GM20000 (cell line): ENCODE measurements around the gene OLFM3.

Experiments
- DNase-seq: peaks from one replicate; pipeline ENCODE4 v3.0.0; 2012; ENCODE audit warnings: low spot score
- TF ChIP-seq, protein P1 (sequence below): IDR thresholded peaks from 2 replicates; pipeline ENCODE4 v1.5.1; 2012; ENCODE audit warnings: mild to moderate bottlenecking, control low read depth; ENCODE audit errors: extremely low read depth, missing control alignments

OLFM3 gene

DNA sequence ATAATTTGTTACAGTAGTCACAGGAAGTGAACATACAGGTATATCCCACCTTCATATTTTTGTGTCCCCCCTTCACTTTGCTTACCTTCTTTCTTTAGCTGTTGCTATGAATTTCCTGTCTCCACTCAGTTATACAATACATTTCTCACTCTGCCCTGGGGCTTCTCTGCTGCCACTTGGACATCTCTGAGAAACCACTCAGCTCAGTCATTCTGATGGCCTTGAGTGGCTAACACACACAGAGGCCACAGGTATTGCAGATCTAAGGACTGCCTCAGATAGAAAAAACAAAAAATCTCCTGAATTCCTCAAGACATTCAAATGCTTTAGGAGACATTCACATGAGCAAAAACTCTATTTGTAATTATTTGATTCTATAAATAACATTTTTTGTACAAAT is 87.7 kb downstream of the OLFM3 start:
- TF ChIP-seq, protein P1, sequence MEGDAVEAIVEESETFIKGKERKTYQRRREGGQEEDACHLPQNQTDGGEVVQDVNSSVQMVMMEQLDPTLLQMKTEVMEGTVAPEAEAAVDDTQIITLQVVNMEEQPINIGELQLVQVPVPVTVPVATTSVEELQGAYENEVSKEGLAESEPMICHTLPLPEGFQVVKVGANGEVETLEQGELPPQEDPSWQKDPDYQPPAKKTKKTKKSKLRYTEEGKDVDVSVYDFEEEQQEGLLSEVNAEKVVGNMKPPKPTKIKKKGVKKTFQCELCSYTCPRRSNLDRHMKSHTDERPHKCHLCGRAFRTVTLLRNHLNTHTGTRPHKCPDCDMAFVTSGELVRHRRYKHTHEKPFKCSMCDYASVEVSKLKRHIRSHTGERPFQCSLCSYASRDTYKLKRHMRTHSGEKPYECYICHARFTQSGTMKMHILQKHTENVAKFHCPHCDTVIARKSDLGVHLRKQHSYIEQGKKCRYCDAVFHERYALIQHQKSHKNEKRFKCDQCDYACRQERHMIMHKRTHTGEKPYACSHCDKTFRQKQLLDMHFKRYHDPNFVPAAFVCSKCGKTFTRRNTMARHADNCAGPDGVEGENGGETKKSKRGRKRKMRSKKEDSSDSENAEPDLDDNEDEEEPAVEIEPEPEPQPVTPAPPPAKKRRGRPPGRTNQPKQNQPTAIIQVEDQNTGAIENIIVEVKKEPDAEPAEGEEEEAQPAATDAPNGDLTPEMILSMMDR = no peak
- DNase-seq = no peak

- no peak for DNase-seq
- TF ChIP-seq, protein P1 = no peak
Observed at GRCh38 chr1:101907264-101907663, 89.5 kb downstream of the OLFM3 start.

DNA sequence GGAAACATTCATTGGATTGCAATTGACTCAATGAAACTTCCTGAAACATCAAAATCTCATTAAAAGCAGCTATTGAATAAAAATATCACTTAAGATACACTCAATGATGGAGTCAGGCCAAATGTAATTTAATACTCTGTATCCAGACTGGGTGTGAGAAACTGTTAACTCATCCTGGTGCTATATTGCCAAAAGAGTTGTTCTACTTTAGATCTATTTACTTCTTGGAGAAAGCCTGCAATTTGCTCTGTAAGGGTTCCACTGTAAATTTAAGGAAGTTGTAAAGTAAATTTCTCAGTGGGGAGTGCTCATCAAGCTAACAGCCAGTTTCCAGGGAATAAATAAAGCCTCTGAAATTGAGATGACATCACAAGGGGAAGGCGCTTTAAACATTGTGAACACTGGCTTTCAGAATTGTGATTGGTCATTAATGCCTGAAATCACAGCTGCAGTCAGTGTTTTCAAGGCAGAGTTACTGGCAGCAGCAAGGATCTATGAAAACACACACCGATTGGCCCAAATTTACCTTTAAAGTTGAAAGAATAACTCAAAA is 91.4 kb downstream of the OLFM3 start:
- TF ChIP-seq, protein P1 = no peak
- DNase-seq = no peak

- TF ChIP-seq, protein P1 = no peak
- DNase-seq = no peak
Observed at GRCh38 chr1:101902199-101902598, 94.5 kb downstream of the OLFM3 start.

- no peak for DNase-seq
- TF ChIP-seq, protein P1 = no peak
Observed at GRCh38 chr1:101898137-101898536, 98.6 kb downstream of the OLFM3 start.

- TF ChIP-seq, protein P1 = no peak
- DNase-seq = no peak
Observed at GRCh38 chr1:101884621-101885020, 112.1 kb downstream of the OLFM3 start.

GRCh38 chr1:101875891-101876290 is 120.8 kb downstream of the OLFM3 start:
- DNase-seq = no peak
- TF ChIP-seq, protein P1 = no peak
